ENCODE data around the gene NAA15.
"Not testable (repeated sequence)": the region's sequence is repeated elsewhere in the genome, so short reads cannot be mapped to it uniquely, and the experiment has no call there.

Gene NAA15

GRCh38 chr4:139460565-139460964, 159.3 kb downstream of the NAA15 start:
- Histone ChIP-seq H3K9me2 (ENCODE audit: low read depth, low read length) (no peaks in the 10 kb centered on the region), H3K79me2 (ENCODE audit: insufficient read depth, low read length) (peaks cover 35% of the 10 kb centered on the region), H3F3A (ENCODE audit: insufficient read depth, low read length) (no peaks in the 10 kb centered on the region), H3K27me3 (ENCODE audit: insufficient read depth, low read length) (no peaks in the 10 kb centered on the region), H3K9ac (ENCODE audit: low read length) (no peak overlapping the region), H3K36me3 (ENCODE audit: insufficient read depth, low read length) (no peaks in the 10 kb centered on the region), H3K4me3 (ENCODE audit: low read depth, low read length, poor library complexity, severe bottlenecking) (no peak overlapping the region), H3K27ac (ENCODE audit: low read depth, low read length, poor library complexity, severe bottlenecking) (no peak overlapping the region), H2AFZ (ENCODE audit: low read length) (no peak overlapping the region), H3K4me2 (ENCODE audit: low read length) (no peak overlapping the region), H3K9me3 (ENCODE audit: low read length) (no peaks in the 10 kb centered on the region), H4K20me1 (ENCODE audit: insufficient read depth, low read length) (no peaks in the 10 kb centered on the region), H3K4me1 (ENCODE audit: insufficient read depth, low read length, severe bottlenecking) (peaks cover 21% of the 10 kb centered on the region)
- TF ChIP-seq, protein P1, sequence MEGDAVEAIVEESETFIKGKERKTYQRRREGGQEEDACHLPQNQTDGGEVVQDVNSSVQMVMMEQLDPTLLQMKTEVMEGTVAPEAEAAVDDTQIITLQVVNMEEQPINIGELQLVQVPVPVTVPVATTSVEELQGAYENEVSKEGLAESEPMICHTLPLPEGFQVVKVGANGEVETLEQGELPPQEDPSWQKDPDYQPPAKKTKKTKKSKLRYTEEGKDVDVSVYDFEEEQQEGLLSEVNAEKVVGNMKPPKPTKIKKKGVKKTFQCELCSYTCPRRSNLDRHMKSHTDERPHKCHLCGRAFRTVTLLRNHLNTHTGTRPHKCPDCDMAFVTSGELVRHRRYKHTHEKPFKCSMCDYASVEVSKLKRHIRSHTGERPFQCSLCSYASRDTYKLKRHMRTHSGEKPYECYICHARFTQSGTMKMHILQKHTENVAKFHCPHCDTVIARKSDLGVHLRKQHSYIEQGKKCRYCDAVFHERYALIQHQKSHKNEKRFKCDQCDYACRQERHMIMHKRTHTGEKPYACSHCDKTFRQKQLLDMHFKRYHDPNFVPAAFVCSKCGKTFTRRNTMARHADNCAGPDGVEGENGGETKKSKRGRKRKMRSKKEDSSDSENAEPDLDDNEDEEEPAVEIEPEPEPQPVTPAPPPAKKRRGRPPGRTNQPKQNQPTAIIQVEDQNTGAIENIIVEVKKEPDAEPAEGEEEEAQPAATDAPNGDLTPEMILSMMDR (IDR thresholded peaks at IDR 0.05; ENCODE audit: low read length) = no peak
- TF ChIP-seq EZH2 (IDR thresholded peaks at IDR 0.05; ENCODE audit: borderline replicate concordance, low read length) = no peak

DNA sequence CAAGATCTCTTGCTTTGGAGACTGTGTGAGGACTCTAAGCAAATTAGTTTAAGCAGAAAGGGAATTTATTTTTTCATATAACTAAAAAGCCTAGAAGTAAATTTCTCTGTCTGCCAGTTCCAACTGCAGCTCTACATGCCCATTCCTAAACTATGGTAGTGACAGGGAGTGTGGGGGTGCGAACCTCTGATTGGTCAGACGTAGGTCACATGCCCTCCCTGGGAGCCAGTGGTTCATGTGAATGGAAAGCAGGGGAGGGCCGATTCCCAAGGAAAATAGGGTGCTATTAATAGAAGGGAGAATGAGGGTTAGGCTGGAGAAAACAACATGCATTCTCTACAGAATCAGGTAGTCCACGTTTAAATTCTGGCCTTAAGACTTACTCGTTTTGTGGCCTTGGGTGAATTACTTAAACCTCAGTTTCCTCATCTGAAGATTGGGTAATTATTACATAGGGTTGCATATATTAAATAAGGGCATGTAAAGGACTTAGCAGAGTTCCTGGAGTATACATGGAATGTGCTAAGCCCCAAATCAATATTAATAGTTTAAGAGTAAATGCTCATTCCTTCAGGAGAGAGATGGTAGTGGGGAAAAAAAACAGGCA, 159.8 kb downstream of the NAA15 start:
- no peak overlapping the region for H2AFZ ChIP-seq (ENCODE audit: low read length)
- no peaks in the 10 kb centered on the region for H4K20me1 ChIP-seq (ENCODE audit: insufficient read depth, low read length)
- H3K27ac ChIP-seq (ENCODE audit: low read depth, low read length, poor library complexity, severe bottlenecking) = no peak overlapping the region
- no peak overlapping the region for H3K4me2 ChIP-seq (ENCODE audit: low read length)
- H3K9me3 ChIP-seq (ENCODE audit: low read length) = no peaks in the 10 kb centered on the region
- peaks cover 15% of the 10 kb centered on the region for H3K4me1 ChIP-seq (ENCODE audit: insufficient read depth, low read length, severe bottlenecking)
- no peaks in the 10 kb centered on the region for H3K27me3 ChIP-seq (ENCODE audit: insufficient read depth, low read length)
- H3K79me2 ChIP-seq (ENCODE audit: insufficient read depth, low read length) = peaks cover 35% of the 10 kb centered on the region
- H3K9ac ChIP-seq (ENCODE audit: low read length) = no peak overlapping the region
- H3F3A ChIP-seq (ENCODE audit: insufficient read depth, low read length) = no peaks in the 10 kb centered on the region
- no peaks in the 10 kb centered on the region for H3K36me3 ChIP-seq (ENCODE audit: insufficient read depth, low read length)
- H3K4me3 ChIP-seq (ENCODE audit: low read depth, low read length, poor library complexity, severe bottlenecking) = no peak overlapping the region
- TF ChIP-seq, protein P1 (IDR thresholded peaks at IDR 0.05; ENCODE audit: low read length) = no peak
- no peak for TF ChIP-seq EZH2 (IDR thresholded peaks at IDR 0.05; ENCODE audit: borderline replicate concordance, low read length)
- no peaks in the 10 kb centered on the region for H3K9me2 ChIP-seq (ENCODE audit: low read depth, low read length)

DNA sequence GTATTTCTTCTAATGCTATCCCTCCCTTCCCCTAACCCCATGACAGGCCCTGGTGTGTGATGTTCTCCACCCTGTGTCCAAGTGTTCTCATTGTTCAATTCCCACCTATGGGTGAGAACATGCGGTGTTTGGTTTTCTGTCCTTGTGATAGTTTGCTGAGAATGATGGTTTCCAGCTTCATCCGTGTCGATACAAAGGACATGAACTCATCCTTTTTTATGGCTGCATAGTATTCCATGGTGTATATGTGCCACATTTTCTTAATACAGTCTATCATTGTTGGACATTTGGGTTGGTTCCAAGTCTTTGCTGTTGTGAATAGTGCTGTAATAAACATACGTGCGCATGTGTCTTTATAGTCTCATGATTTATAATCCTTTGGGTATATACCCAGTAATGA, 163.2 kb downstream of the NAA15 start:
- H3K4me1 ChIP-seq (ENCODE audit: insufficient read depth, low read length, severe bottlenecking); H3K9me3 ChIP-seq (ENCODE audit: low read length); H3K9me2 ChIP-seq (ENCODE audit: low read depth, low read length); H3K27me3 ChIP-seq (ENCODE audit: insufficient read depth, low read length); H3K4me2 ChIP-seq (ENCODE audit: low read length); H3K9ac ChIP-seq (ENCODE audit: low read length); H4K20me1 ChIP-seq (ENCODE audit: insufficient read depth, low read length); H3K4me3 ChIP-seq (ENCODE audit: low read depth, low read length, poor library complexity, severe bottlenecking); H3K27ac ChIP-seq (ENCODE audit: low read depth, low read length, poor library complexity, severe bottlenecking); H3K36me3 ChIP-seq (ENCODE audit: insufficient read depth, low read length); H3F3A ChIP-seq (ENCODE audit: insufficient read depth, low read length); H2AFZ ChIP-seq (ENCODE audit: low read length): not testable (repeated sequence)
- peaks cover 20% of the 10 kb centered on the region for H3K79me2 ChIP-seq (ENCODE audit: insufficient read depth, low read length)

DNA sequence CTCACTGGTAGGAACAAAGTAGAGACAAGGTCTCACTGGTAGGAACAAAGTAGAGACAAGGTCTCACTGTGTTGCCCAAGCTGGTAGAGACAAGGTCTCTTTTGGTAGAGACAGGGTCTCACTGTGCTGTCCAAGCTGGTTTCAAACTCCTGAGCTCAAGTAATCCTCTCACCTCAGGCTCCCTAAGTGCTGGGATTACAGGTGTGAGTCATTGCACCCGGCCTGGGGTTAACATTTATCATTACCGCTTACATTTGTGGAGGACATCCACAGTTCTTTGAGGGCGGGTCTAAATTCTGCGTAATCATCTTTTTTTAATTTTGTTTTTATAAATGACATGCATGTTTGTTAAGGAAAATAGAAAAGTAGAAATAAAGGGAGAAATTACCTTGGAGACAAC, 164.6 kb downstream of the NAA15 start:
- H3K36me3 ChIP-seq (ENCODE audit: insufficient read depth, low read length) = no peaks in the 10 kb centered on the region; the same call in 1 of the 2 replicates
- H3K9ac ChIP-seq (ENCODE audit: low read length) = no peak overlapping the region
- H3K4me3 ChIP-seq (ENCODE audit: low read depth, low read length, poor library complexity, severe bottlenecking) = no peak overlapping the region
- no peaks in the 10 kb centered on the region for H3K4me1 ChIP-seq (ENCODE audit: insufficient read depth, low read length, severe bottlenecking)
- H3K9me2 ChIP-seq (ENCODE audit: low read depth, low read length) = no peaks in the 10 kb centered on the region
- H2AFZ ChIP-seq (ENCODE audit: low read length) = no peak overlapping the region
- no peaks in the 10 kb centered on the region for H4K20me1 ChIP-seq (ENCODE audit: insufficient read depth, low read length)
- no peaks in the 10 kb centered on the region for H3K27me3 ChIP-seq (ENCODE audit: insufficient read depth, low read length)
- H3K79me2 ChIP-seq (ENCODE audit: insufficient read depth, low read length) = peaks cover 12% of the 10 kb centered on the region
- no peak overlapping the region for H3K4me2 ChIP-seq (ENCODE audit: low read length)
- H3K27ac ChIP-seq (ENCODE audit: low read depth, low read length, poor library complexity, severe bottlenecking) = no peak overlapping the region
- H3K9me3 ChIP-seq (ENCODE audit: low read length) = peaks cover 5% of the 10 kb centered on the region; the same call in 1 of the 2 replicates
- H3F3A ChIP-seq (ENCODE audit: insufficient read depth, low read length) = no peaks in the 10 kb centered on the region
- no peak for TF ChIP-seq EZH2 (IDR thresholded peaks at IDR 0.05; ENCODE audit: borderline replicate concordance, low read length)
- TF ChIP-seq, protein P1 (IDR thresholded peaks at IDR 0.05; ENCODE audit: low read length) = no peak

DNA sequence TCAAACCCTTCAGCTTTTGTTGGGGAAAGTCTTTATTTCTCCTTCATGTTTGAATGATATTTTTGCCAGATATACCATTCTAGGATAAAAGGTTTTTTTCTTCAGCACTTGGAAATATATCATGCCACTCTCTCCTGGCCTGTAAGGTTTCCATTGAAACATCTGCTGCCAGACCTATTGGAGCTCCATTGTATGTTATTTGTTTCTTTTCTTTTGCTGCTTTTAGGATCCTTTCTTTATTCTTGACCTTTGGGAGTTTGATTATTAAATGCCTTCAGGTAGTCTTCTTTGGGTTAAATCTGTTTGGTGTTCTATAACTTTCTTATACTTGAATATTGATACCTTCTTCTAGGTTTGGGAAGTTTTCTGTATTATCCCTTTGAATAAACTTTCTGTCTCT, 167.5 kb downstream of the NAA15 start:
- H3K9me3 ChIP-seq (ENCODE audit: low read length); H2AFZ ChIP-seq (ENCODE audit: low read length); H3K9ac ChIP-seq (ENCODE audit: low read length); H3F3A ChIP-seq (ENCODE audit: insufficient read depth, low read length); H4K20me1 ChIP-seq (ENCODE audit: insufficient read depth, low read length); H3K9me2 ChIP-seq (ENCODE audit: low read depth, low read length); H3K4me3 ChIP-seq (ENCODE audit: low read depth, low read length, poor library complexity, severe bottlenecking); H3K4me2 ChIP-seq (ENCODE audit: low read length); H3K27me3 ChIP-seq (ENCODE audit: insufficient read depth, low read length); H3K4me1 ChIP-seq (ENCODE audit: insufficient read depth, low read length, severe bottlenecking); H3K27ac ChIP-seq (ENCODE audit: low read depth, low read length, poor library complexity, severe bottlenecking): not testable (repeated sequence)
- peaks cover 10% of the 10 kb centered on the region for H3K79me2 ChIP-seq (ENCODE audit: insufficient read depth, low read length)
- H3K36me3 ChIP-seq (ENCODE audit: insufficient read depth, low read length) = peaks cover 13% of the 10 kb centered on the region

Data from OCI-LY1 (cell line).